GM10847 (cell line): ENCODE data around the gene ANKRD12.

Source experiments
- POLR2A ChIP-seq: IDR thresholded peaks from 2 replicates; pipeline ENCODE4 v1.6.1; 2011; ENCODE audit not compliant: insufficient read length; ENCODE audit errors: extremely low read depth

Gene ANKRD12

DNA sequence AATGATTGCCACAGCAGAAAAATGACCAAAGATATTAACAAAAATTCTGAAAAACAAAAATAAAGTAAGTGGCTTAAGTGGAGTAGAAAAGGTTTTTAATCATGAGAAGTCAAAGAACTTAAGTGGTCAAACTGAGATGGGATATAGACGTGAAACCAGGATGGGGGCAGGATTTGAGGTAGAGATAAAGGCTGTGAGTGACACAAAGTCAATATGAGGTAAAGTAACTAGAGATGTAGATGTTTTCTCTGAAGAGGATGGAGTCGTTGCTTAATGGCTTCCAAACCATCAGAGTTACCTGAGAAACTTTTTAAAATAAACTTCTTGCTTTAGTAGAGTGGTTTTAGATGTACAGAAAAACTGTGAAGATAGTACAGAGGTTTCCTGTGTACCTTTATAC lies 21.2 kb downstream of the ANKRD12 start:
- TF ChIP-seq POLR2A: no peak

DNA sequence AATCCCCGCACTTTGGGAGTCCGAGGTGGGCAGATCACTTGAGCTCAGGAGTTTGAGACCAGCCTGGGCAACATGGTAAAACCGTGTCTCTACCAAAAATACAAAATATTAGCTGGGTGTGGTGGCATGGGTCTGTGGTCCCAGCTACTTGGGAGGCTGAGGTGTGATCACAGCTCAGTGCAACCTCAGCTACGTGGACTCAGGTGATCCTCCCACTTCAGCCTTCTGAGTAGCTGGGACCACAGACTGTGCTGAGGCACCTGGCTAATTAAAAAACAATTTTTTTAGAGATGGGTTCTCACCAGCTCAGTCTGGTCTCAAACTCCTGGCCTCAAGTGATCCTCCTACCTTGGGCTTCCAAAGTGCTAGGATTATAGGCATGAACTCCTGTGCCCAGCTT lies 23.4 kb downstream of the ANKRD12 start:
- no peak for TF ChIP-seq POLR2A

DNA sequence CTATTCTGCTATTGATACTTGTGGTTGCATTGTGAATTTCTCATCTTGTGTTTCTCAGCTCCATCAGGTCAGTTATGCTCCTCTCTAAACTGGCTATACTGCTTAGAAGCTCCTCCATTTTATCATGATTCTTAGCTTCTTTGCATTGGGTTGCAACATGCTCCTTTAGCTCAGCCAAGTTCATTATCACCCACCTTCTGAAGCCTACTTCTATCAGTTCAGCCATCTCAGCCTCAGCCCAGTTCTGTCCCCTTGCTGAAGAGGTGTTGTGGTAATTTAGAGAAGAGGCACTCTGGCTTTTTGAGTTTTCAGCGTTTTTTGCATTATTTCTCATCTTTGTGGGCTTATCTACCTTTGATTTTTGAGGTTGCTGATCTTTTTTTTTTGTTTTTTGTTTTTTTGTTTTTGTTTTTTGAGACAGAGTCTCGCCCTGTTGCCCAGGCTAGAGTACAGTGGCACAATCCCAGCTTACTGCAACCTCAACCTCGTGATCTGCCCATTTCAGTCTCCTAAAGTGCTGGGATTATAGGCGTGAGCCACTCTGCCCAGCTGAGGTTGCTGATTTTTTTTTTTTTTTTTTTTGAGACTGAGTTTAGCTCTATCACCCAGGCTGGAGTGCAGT lies 36.0 kb downstream of the ANKRD12 start:
- TF ChIP-seq POLR2A: no peak

DNA sequence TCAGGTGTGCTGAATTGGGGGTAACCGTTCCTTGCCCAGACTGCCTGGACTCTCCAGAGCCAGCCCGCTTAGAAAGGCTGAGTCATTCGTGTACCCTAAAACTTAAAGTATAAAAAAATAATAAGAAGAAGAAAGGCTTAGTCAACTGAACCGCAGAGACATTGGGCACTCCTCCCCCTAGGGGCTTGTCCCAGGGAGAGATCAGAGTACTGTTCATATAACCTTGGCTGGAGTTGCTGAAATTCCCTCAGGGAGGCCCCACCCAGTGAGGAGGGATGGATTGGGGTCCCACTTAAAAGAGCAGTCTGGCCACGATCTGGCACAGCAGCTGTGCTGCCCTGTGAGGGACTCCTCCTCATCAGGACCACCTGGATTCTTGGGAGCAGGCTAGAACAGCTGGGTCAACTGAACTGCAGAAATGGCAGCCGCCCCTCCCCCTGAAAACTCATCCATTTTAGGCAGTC lies 37.2 kb downstream of the ANKRD12 start:
- no peak for TF ChIP-seq POLR2A

DNA sequence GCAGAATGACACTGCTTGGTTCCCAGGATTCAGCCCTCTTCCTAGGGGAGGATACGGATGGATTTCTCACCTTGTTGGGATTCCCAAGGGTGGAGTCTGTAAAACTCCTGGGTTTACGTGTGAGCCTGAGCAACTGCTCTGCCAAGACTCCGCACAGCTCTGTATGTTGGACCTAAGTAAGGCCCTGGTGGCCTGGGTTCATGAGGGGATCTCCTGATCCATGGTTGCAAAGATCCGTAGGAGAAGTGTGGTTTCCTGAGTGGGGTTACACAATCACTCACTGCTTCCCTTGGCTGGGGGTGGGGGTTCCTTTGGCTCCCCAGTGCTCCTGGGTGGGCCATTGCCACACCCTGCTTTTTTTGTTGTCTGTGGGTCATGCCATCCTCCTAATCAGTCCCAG lies 37.7 kb downstream of the ANKRD12 start:
- TF ChIP-seq POLR2A: no peak

DNA sequence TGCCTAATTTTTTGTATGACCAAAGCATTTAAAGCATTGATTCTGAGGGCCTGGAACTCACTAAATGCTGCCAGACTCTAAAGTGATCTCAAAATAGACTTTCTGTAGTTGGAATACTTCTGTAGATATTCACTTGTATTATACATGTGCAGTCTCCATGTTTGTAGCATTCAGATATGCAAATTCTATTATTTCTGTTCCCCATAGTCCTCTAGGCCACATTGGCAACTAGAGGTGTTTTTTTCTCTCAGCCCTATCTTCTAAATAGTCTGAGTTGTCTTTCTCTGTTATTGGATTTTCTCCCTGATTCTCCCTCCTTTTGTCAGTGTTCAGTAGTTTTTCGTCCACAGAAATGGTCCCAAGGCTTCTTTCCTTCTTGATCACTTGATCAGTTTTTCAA lies 38.5 kb downstream of the ANKRD12 start:
- TF ChIP-seq POLR2A: no peak

DNA sequence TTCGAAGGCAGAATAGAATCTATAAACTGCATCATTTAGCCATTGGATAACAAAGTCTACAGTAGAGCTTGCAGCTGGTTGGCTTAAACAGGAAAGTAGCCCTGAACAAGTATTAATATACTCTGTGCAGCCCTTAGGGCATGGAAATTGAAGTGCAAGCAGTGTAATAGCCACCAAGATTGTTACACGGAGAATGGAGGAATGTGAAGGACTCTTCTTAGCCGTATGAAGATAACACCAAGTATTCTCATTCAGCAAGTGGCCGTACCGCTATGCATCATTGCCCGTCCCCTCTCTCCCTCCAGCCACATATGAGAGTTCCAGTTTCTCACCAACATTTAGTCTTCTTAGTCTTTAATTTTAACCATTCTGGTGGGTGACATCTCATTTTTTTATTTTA lies 40.5 kb downstream of the ANKRD12 start:
- no peak for TF ChIP-seq POLR2A

DNA sequence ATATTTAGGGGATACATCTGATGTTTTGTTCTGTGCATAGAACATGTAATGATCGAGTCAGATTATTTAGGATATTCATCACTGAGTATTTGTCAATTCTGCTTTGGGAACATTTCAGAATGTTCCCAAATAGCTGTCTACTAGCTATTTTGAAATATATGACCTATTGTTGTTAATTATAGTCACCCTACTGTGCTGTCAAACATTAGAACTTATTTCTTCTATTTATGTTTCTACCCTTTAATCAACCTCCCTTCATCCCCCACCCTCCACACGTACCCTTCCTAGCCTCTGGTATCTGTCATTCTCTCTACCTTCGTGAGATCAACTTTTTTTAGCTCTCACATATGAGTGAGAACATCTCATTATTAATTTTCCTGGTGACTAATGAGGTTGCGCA lies 40.9 kb downstream of the ANKRD12 start:
- no peak for TF ChIP-seq POLR2A

DNA sequence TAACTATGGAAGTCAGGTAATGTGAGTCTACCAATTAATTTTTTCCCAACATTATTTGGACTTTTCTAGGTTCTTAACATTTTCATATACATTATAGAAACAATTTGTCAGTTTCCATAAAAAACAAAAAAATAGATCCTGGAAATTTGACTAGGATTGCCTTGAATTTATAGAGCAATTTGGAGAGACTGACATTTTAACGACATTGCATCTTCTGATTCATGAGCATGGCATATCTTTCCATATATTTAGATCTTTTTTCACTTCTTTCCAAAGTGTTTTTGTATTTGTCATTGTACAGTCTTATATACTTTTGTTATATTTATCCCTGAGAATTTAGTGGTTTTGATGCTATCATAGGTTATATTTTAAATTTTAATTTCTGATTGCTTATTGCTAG lies 42.0 kb downstream of the ANKRD12 start:
- TF ChIP-seq POLR2A: no peak

DNA sequence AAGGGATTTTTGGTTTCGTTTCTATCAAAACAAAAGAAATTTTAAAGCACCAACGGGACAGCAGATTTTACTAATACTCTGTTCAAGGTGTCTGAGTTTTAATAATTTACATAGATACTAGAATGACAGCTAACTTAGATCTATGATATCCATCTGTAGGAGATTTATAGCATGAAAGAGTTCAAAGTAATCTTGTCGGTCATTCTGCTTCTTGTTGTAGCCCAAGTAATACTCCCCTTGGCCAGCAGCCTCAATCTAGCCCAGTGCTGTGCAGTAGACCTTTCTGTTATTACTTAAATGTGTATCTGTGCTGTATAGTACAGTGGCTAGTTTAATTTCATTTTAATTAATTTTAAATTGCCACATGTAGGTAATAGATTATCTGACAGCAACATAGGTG lies 44.7 kb downstream of the ANKRD12 start:
- no peak for TF ChIP-seq POLR2A

DNA sequence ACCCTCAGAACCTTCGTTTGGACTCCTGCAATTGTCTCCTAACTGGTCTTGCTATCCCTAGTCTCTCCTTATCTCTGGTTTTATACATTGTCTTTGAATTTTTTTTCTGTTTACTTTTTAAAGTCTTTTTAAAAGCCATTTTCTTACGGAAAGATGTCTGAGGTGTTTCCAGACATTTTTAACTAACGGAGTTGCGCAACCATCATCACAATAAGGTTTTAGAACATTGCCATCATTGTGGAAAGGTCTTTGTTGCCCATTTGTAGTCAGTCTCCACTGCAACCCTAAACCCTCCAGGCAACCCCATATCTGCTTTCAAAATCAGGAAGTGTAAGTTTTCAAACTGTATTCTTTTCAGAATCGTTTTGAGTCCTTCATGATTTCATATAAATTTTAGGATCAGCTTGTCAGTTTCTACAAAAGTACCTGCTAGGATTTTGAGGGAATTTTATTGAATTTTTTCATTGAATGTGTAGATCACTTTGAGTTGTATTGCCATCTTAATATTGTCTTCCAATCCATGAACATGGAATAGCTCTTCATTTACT lies 46.3 kb downstream of the ANKRD12 start:
- no peak for TF ChIP-seq POLR2A

DNA sequence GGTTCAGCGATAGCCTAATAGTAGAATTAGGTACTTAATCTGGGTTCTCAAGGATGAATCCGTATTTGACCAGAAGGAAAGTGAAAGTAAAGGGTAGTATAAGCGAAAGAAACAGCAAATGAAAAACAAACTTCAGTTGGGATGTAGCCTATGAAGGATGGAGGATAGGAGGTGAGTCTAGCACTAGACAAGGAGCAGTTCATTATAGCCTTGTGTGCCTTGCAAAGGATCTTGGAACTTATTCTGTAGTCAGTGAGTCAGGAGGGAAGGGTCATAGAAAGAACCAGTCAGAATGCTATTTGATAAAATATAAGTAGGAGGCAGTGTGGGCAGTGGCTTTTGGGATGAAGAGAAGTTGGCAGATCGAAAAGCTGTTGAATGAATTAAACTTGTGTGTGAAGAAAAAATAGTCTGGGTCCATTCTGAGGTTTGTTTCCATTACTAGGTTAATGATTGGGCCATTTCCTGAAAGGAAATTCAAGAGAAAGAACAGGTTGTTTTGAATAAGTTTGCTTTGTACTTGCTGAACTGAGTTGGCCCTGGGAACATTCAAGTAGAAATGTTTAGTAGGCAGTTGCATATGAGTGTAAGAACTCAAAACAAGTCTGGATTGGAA lies 48.5 kb downstream of the ANKRD12 start:
- TF ChIP-seq POLR2A: no peak

DNA sequence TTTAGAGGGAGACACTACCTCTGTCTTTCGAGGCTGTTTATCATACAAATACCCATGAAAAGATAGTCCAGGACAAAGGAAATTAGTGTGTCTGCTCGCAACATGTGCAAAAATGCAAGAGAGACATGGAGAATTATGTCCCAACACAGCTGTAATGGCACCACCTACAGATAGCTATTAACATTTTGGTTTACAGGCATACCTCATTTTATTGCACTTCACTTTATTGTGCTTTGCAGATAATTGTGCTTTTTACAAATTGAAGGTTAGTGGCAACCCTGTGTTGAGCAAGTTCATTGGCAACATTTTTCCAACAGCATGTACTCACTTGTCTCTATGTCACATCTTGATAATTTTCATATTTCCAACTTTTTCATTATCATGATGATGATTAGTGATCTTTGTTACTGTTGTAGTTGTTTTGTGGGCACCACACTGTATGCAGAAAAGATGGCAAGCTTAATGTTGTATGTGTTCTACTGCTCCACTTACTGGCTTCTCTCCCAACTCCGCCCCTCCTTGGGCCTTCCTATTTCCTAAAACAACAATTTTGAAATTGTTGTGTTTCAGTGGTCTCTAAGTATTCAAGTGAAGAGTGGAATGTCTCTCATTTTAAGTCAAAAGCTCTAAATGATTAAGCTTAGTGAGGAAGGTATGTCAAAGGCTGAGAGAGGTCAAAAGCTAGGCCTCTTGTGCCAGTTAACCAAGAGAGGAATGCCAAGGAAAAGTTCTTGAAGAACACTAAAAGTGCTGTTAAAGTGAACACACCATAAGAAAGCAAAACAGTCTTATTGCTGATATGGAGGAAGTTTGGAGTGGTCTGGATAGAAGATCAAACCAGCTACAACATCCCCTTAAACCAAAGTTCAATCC lies 52.0 kb downstream of the ANKRD12 start:
- no peak for TF ChIP-seq POLR2A

DNA sequence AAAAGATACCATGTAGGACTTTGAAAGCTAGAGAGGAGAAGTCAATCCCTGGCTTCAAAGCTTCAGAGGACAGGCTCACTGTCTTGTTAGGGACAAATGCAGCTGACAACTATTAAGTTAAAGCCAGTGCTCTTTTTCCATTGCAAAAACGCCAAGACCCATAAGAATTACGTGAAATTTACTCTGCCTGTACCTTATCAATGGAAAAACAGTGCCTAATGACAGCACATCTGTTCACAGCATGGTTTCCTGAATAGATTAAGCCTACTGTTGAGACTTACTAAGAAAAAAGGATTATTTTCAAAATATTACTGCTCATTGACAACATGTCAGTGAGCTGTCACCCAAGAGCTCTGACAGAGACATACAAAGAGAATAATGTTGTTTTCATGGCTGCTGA lies 52.9 kb downstream of the ANKRD12 start:
- no peak for TF ChIP-seq POLR2A

DNA sequence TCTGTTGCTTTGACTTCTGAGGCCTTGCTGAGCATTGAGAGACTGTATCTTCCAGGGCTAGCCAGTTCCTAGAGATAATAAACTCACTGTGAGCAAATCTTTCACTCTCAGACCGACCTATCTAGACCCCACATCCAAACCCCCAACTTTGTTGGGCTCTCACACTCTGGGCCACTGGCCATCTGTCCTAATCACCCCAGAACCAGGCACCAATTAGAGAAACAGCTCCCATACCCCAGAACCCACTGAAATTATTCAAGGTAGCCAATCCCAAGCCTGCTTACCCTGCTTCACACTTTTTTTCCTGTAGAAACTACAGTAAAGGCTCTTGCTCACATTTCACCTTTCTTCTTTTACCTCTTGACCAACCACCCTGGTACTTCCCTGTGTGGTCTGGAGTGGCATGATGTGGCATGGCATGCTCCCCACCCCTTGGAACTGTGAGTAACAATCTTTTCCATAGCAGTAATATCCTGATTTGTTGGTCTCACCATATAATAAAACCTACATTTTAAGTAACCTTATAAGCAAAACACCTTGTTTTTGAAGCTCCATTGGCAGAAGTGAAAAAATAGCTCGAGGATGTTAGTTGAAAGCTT lies 55.2 kb downstream of the ANKRD12 start:
- TF ChIP-seq POLR2A: no peak

DNA sequence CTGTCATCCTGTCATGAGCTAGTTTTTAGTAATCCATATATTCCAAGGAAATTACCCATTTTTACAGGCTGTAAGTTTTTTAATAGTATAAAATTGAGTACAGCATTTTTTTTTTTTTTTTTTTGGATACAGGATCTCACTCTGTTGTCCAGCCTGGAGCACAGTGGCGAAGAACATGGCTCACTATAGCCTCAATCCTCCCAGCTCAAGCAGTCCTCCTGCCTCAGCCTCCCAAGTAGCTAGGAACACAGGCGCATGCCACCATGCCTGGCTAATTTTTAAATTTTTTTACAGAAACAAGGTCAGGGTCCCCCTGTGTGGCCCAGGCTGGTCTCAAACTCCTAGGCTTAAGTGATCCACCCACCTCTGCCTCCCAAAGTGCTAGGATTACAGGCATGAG lies 56.5 kb downstream of the ANKRD12 start:
- no peak for TF ChIP-seq POLR2A

DNA sequence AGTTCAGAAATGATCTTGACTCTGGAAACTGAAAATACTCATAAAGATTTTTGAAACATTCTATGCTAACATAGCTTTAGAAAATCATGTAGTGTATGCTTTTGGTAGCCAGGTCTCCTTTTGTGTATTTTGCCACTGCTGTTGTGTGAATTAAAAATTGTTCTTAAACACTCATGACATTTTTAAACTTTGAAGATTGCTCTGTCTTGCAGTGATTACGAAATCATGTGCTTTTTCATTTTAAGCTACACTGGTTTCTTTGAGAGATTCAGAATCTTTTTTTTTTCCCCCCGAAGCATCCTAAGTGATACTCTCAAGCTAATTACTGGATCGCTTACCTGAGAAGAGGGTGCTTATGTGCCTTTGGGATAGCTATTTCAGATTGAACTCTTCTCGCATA lies 60.0 kb downstream of the ANKRD12 start:
- no peak for TF ChIP-seq POLR2A
